HG02973 (cell line): ENCODE measurements around the gene MARCHF2.

Experiments used
- ATAC-seq: cut with Tn5 transposase; IDR thresholded peaks from one replicate; pipeline ENCODE4 v1.9.1; 2021; ENCODE audit warnings: moderate library complexity; ENCODE audit not compliant: unreplicated experiment

Gene MARCHF2

DNA sequence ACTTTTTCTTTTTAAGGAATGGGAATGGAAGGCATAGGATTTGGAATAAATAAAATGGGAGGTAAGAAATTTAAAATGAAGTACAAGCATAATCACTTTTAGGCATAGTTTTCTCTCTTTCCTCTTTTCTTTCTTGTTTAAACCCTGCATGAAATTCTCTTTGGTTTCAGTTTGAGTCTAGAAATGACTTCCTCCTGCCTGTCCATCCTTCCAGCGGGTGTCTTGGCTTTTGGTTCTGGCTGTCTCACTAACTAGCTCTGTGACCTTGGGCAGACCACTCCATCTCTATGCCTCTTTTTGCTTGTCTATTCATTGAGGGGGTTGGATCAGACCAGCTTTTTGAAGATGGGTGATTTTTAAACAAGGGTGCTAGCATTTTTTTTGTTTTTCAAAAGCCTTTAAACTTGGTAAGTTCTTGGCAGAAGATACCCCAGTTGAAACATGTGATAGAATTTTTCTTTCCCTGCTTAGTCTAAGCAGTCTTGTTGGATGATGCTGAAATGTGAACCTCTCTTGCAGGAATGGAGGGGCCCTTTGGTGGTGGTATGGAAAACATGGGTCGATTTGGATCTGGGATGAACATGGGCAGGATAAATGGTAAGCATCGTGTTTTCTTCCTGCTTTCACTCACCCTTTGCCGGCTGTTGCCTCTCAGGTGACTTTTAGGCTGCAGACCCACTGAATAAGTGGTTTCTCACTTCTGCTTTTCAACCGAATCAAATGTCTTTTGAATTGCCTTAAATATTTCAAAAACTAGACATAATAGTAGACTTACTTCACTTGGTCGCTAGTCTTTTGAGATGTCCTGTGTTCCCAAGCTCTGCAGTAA, 60.8 kb downstream of the MARCHF2 start:
- ATAC-seq = peak; percentile 60

- no peak for ATAC-seq
Observed at GRCh38 chr19:8475005-8475404, 61.9 kb downstream of the MARCHF2 start.

DNA sequence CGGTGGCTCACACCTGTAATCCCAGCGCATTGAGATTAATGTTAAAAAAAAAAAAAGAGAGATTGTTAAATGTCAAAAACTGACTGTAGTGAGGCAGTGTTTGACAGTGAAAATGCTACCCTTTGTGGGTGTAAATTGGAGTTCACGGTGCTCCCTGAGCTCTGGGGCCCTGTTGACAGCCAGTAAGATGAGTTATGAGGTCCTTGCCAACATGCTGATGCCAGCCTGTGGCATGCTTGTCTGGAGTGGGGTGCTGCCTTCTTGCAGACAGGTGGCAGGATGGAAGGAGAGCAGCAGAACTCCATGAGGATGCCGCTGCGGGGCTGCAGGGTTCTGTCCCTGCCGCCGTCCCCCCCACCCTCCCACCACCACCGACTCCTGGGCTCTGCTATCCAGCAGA, 63.4 kb downstream of the MARCHF2 start:
- no peak for ATAC-seq

DNA sequence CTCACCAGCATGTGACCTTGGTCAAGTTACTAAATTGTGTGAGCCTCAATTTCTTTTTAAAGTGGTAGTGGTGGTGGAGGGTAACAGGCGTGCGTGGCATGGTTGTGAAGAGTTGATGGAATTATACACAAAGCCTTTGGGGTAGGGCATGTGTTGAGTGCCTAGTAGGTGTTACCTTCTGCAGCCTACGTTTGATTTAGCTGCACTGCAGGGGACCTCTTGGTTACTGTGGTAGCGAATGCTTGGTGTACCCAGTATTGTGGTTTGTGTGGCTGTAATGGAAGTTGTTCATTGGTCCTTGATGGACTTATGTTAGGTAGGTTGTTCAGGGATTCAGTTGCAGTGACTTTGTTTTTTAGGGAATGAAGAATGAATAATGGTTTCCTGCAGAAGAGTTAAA, 64.8 kb downstream of the MARCHF2 start:
- ATAC-seq = no peak

- ATAC-seq = no peak
Observed at GRCh38 chr19:8478598-8478997, 65.5 kb downstream of the MARCHF2 start.

DNA sequence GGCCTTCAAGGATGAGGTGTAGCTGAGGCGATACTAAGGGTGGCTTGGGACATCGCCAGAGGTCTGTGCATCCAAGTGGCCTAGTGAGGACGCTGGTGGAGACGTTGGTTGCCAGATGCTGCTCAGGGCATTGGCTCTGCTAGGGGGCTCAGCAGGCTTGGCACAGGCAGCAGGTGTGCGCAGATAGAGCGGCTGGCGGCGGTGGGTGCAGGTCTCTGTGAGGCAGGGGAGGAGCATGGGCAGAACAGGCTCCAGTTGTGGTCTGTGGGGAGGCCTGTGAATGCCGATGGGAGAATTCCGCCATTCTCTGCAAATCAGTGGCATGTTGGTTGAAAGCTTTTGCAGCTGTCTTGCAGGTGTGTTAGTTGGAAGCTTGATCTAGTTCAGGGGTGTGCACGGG, 68.1 kb downstream of the MARCHF2 start:
- no peak for ATAC-seq

- no peak for ATAC-seq
Observed at GRCh38 chr19:8481616-8482015, 68.5 kb downstream of the MARCHF2 start.

DNA sequence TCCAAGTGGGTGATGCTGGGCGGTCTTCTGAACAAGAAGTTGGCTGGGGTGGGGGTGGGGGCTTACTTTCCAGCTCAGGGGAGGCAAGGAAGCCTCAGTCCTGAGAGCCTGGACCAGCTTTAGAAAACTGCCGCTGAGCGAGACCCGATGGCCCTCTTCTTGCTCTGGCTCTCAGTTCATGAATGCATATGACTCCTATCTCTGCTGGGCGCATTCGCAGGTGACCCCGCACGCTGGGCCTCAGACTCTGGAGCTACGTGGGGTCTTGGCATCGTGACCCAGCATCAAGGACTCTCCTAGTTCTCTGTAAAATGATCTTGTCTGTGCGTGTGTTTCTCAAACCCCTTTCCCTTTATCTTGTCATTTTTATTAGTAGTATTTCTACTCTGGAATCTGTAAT, 69.6 kb downstream of the MARCHF2 start:
- no peak for ATAC-seq

DNA sequence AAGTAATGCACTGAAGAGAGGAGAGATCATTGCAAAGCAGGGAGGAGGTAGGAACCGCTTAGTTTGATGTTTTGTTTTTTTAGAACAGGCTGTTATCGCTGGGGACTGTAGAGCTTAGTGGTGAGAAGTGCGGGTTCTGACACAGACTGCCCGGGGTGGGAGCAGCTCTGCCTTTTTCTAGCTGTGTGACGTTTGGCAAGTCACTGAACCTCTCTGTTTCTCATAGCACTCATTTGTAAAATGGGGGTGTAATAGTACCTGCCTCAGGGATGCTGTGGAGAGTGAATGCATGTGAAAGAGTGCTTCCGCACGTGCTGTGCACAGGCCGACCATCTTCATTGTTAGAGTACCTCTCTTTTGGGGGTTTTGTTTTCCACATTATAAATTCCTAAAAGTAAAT, 70.1 kb downstream of the MARCHF2 start:
- ATAC-seq = no peak

DNA sequence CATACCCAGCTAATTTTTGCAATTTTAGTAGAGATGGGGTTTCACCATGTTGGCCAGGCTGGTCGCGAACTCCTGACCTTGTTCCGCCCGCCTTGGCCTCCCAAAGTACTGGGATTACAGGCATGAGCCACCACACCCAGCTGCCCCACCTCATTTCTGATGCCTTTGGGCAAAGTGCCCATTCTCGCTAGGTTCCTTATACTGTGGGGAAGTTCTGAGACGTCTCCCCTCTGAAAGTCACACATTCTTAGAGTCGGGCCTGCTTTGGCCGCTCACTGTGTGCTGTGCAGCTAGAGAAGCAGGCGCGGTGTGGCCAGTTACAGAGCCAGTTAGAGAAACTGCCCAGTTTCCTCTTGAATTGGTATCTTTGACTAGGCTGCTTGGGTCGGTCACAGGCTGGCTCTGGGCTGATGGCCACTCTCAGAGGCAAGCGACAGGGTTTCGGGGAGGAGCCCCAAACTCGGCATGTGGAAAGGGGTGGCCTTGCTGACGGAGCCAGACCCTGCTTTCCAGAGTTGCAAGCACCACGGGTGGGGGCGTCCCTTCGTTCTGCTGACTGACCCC, 71.3 kb downstream of the MARCHF2 start:
- ATAC-seq = no peak

DNA sequence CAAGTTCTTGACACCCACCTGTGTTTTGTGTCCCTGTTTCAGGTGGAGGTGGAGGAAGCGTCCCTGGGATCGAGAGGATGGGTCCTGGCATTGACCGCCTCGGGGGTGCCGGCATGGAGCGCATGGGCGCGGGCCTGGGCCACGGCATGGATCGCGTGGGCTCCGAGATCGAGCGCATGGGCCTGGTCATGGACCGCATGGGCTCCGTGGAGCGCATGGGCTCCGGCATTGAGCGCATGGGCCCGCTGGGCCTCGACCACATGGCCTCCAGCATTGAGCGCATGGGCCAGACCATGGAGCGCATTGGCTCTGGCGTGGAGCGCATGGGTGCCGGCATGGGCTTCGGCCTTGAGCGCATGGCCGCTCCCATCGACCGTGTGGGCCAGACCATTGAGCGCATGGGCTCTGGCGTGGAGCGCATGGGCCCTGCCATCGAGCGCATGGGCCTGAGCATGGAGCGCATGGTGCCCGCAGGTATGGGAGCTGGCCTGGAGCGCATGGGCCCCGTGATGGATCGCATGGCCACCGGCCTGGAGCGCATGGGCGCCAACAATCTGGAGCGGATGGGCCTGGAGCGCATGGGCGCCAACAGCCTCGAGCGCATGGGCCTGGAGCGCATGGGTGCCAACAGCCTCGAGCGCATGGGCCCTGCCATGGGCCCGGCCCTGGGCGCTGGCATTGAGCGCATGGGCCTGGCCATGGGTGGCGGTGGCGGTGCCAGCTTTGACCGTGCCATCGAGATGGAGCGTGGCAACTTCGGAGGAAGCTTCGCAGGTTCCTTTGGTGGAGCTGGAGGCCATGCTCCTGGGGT, 72.7 kb downstream of the MARCHF2 start:
- no peak for ATAC-seq

DNA sequence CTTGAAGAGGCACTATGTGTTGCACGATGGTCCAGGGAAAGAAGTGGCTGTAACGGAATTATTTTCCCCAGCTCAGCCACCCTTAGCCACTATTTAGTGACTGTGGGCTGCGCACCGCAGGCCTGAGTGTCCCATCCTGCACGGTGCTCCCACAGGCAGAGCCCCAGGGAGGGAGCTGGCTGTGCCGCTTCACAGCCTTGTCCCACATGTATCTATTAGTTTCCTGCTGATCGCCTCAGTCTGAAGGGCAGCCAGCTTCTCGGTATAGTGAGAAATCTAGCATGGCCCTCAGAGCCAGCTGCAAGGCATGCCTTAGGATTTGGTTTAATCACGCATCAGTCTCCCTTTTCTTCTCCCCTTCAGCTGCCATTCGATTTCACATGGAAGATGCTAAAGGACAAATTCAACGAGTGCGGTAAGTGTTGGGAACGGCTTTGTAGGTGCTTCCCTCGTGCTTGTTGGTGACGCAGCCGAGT, 73.6 kb downstream of the MARCHF2 start:
- no peak for ATAC-seq

DNA sequence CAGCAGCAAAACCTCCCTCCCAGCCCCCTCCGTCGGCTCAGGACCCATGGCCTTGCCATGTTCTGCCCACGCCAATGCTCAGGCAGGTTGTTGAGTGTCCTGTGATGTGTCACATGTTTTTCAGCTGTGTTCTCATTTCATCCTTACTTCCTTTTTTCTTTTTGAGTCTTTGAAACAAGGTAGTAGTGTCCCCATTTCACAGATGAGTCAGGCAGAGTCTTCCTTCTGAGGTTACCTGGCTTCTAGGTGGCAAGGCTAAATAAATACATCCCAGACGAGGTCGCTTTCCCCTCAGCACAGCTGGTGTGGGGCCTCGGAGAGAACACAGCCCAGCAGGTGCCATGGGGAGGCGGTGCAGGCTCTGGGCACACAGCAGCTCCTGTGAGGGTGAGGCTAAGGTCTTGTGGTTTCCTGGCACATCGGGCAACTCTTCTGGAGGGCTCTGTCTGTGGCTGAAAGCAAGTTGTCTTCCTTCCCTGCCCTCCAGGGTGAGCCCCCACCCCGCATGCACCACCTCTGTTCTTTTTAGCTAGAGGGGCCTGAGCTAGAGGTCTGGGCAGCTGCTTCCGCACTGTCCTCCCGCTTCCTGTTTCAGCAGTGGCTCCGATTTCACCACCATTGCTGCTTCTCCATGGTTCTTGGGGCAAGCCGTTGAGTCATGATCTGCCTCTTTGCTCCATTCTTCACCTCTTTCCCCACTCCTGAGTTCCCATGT, 74.2 kb downstream of the MARCHF2 start:
- no peak for ATAC-seq

DNA sequence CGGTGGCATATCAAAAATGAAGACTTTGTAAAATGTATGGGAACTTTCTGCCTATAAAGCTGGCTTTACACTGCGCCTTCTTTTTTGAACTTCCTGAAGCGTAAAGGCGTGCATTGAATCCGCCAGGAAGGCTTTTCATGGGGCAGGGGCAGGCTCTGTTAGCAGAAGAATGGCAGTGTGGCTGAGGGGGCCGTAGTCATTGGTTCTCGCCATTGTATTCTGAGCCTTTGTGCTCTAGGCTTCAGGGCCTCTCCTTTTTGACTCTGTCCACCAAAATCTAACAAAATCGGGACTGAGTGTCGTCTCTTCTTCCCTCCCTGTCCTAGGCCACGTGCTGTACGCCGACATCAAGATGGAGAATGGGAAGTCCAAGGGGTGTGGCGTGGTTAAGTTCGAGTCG, 75.3 kb downstream of the MARCHF2 start:
- no peak for ATAC-seq
